ENCODE measurements around the gene KIAA0232.

KIAA0232 gene

GRCh38 chr4:6851962-6852361 is 69.4 kb downstream of the KIAA0232 start:
- DNase-seq, result no peak

- no peak for DNase-seq
Observed at GRCh38 chr4:6852582-6852981, 70.1 kb downstream of the KIAA0232 start.

- DNase-seq, result no peak
Observed at GRCh38 chr4:6854098-6854744, 71.7 kb downstream of the KIAA0232 start.

GRCh38 chr4:6855692-6856297 is 73.3 kb downstream of the KIAA0232 start:
- no peak for DNase-seq

- DNase-seq, result no peak
Observed at GRCh38 chr4:6856391-6856790, 73.9 kb downstream of the KIAA0232 start.

- DNase-seq, result no peak
Observed at GRCh38 chr4:6857009-6857882, 74.7 kb downstream of the KIAA0232 start.

GRCh38 chr4:6858997-6859396 is 76.5 kb downstream of the KIAA0232 start:
- DNase-seq, result no peak

- DNase-seq, result no peak
Observed at GRCh38 chr4:6859543-6859942, 77.0 kb downstream of the KIAA0232 start.

GRCh38 chr4:6868386-6868785 is 85.9 kb downstream of the KIAA0232 start:
- DNase-seq, result no peak

- no peak for DNase-seq
Observed at GRCh38 chr4:6869944-6870343, 87.4 kb downstream of the KIAA0232 start.

GRCh38 chr4:6873291-6873690 is 90.8 kb downstream of the KIAA0232 start:
- no peak for DNase-seq

- DNase-seq, result no peak
Observed at GRCh38 chr4:6873792-6874461, 91.4 kb downstream of the KIAA0232 start.

GRCh38 chr4:6874981-6875380 is 92.5 kb downstream of the KIAA0232 start:
- no peak for DNase-seq

GRCh38 chr4:6875431-6875831 is 92.9 kb downstream of the KIAA0232 start:
- no peak for DNase-seq

GRCh38 chr4:6876440-6876839 is 93.9 kb downstream of the KIAA0232 start:
- DNase-seq, result no peak

- no peak for DNase-seq
Observed at GRCh38 chr4:6877067-6877466, 94.5 kb downstream of the KIAA0232 start.

GRCh38 chr4:6878451-6879059 is 96.0 kb downstream of the KIAA0232 start:
- no peak for DNase-seq

GRCh38 chr4:6880691-6881090 is 98.2 kb downstream of the KIAA0232 start:
- no peak for DNase-seq

- DNase-seq, result no peak
Observed at GRCh38 chr4:6881908-6882307, 99.4 kb downstream of the KIAA0232 start.

GRCh38 chr4:6884341-6884870 is 101.9 kb downstream of the KIAA0232 start:
- DNase-seq, result no peak

- DNase-seq, result no peak
Observed at GRCh38 chr4:6885953-6886557, 103.5 kb downstream of the KIAA0232 start.

GRCh38 chr4:6886886-6887285 is 104.4 kb downstream of the KIAA0232 start:
- DNase-seq, result no peak
